NB4 (cell line): ENCODE data around the gene TIMM17A.

Experiments
- DNase-seq: peaks from one replicate; pipeline ENCODE4 v3.0.0; 2010; ENCODE audit warnings: low read depth
- H3K4me3 ChIP-seq: one replicate; pipeline ENCODE4 v1.5.1; 2011; ENCODE audit warnings: mild to moderate bottlenecking, low read depth, low read length, moderate library complexity
- CTCF ChIP-seq: IDR thresholded peaks from one replicate; pipeline ENCODE4 v1.5.1; 2012; ENCODE audit warnings: low read depth, low read length
- MYC ChIP-seq: IDR thresholded peaks from 2 replicates; pipeline ENCODE4 v1.6.1; 2011; ENCODE audit warnings: low read depth, low read length
- POLR2A ChIP-seq: IDR thresholded peaks from 2 replicates; pipeline ENCODE4 v1.6.1; 2011; ENCODE audit warnings: mild to moderate bottlenecking; ENCODE audit not compliant: insufficient read length; ENCODE audit errors: extremely low read depth
- TF ChIP-seq, protein P1 (sequence below): IDR thresholded peaks from 2 replicates; pipeline ENCODE4 v1.6.1; 2011; ENCODE audit warnings: low read depth, low read length

Gene TIMM17A

GRCh38 chr1:201944002-201944401 lies 11.3 kb upstream of the TIMM17A start:
- TF ChIP-seq CTCF (no peak), POLR2A (no peak), MYC (no peak)
- TF ChIP-seq, protein P1, sequence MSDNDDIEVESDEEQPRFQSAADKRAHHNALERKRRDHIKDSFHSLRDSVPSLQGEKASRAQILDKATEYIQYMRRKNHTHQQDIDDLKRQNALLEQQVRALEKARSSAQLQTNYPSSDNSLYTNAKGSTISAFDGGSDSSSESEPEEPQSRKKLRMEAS: no peak
- no peak for DNase-seq
- no peak overlapping the region for H3K4me3 ChIP-seq

DNA sequence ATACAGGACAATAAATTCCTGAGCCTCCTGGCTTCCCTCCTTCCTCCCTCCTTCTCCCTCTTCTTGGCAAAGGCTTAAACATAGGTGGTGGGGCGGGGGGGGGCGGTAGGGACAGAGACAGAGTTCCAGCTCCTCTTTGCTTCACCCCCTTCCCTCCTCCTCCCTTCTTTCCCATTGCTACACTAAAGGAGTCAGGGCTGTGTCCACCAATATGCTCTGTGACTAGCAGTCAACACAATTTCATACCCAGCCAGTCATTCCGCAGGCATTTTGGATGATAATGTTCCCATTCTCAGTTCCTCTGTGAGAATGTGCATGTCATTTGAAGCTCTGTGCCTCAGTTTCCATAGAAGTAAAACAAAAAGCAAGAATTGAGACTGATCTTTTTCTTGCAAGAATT lies 10.7 kb upstream of the TIMM17A start:
- no peak for DNase-seq
- no peak for TF ChIP-seq MYC
- TF ChIP-seq CTCF: no peak
- TF ChIP-seq, protein P1: no peak
- no peak for TF ChIP-seq POLR2A
- no peak overlapping the region for H3K4me3 ChIP-seq

GRCh38 chr1:201945157-201945556 lies 10.1 kb upstream of the TIMM17A start:
- TF ChIP-seq MYC (no peak), POLR2A (no peak), CTCF (no peak)
- TF ChIP-seq, protein P1: no peak
- no peak overlapping the region for H3K4me3 ChIP-seq
- no peak for DNase-seq

- DNase-seq: no peak
- TF ChIP-seq POLR2A: no peak
- TF ChIP-seq MYC: no peak
- no peak for TF ChIP-seq CTCF
- TF ChIP-seq, protein P1: no peak
- H3K4me3 ChIP-seq: no peak overlapping the region
Measured at GRCh38 chr1:201945863-201946223, 9.5 kb upstream of the TIMM17A start.

- H3K4me3 ChIP-seq: no peak within 1 kb of the TSS
- TF ChIP-seq, protein P1: no peak
- TF ChIP-seq MYC (no peak), CTCF (no peak), POLR2A (no peak)
Measured at GRCh38 chr1:201946224-201946908, 8.9 kb upstream of the TIMM17A start, which contains the start of gene LMOD1. Gene LMOD1, minus strand, starts transcription at chr1:201946548. Its CDS starts 208 bp downstream, at chr1:201946340.

More at GRCh38 chr1:201946224-201946908, 8.9 kb upstream of the TIMM17A start, which contains the start of gene LMOD1:
- DNase-seq: peak; percentile 10
